HG03066 (cell line): ENCODE results near the gene PKIG.
A peak's percentile ranks its signal among the peaks of the same experiment; 100 is the strongest.
"Not testable (repeated sequence)": the region's sequence is repeated elsewhere in the genome, so short reads cannot be mapped to it uniquely, and the experiment has no call there.

Experiments
- ATAC-seq: cut with Tn5 transposase; IDR thresholded peaks from one replicate; pipeline ENCODE4 v1.9.1; 2021; ENCODE audit warnings: low read depth; ENCODE audit not compliant: unreplicated experiment

The PKIG gene

GRCh38 chr20:44571362-44571988 is 10.9 kb upstream of the PKIG start:
- ATAC-seq, result no peak

GRCh38 chr20:44572551-44573500 is 9.6 kb upstream of the PKIG start:
- ATAC-seq, result no peak

GRCh38 chr20:44573501-44573869 is 8.9 kb upstream of the PKIG start:
- no peak for ATAC-seq

GRCh38 chr20:44574372-44574771 is 8.0 kb upstream of the PKIG start:
- ATAC-seq, result no peak

- ATAC-seq, result no peak
Observed at GRCh38 chr20:44576297-44576696, 6.1 kb upstream of the PKIG start.

- no peak for ATAC-seq
Observed at GRCh38 chr20:44579313-44580081, 2.9 kb upstream of the PKIG start.

- no peak for ATAC-seq
Observed at GRCh38 chr20:44580581-44581268, 1.7 kb upstream of the PKIG start.

GRCh38 chr20:44581515-44581914 is 864 bp upstream of the PKIG start:
- no peak for ATAC-seq

GRCh38 chr20:44583157-44583556 is 778 bp downstream of the PKIG start:
- no peak for ATAC-seq

GRCh38 chr20:44584162-44584561 is 1.8 kb downstream of the PKIG start:
- no peak for ATAC-seq

GRCh38 chr20:44585057-44585963 is 2.9 kb downstream of the PKIG start:
- ATAC-seq, result no peak

GRCh38 chr20:44586289-44586911 is 4.0 kb downstream of the PKIG start:
- peak; percentile 50 for ATAC-seq

- ATAC-seq, result no peak
Observed at GRCh38 chr20:44587035-44587980, 4.9 kb downstream of the PKIG start.

GRCh38 chr20:44588321-44588720 is 5.9 kb downstream of the PKIG start:
- not testable (repeated sequence) for ATAC-seq

- no peak for ATAC-seq
Observed at GRCh38 chr20:44589537-44589936, 7.2 kb downstream of the PKIG start.

- ATAC-seq, result no peak
Observed at GRCh38 chr20:44590980-44591778, 8.8 kb downstream of the PKIG start.

- no peak for ATAC-seq
Observed at GRCh38 chr20:44592366-44592765, 10.0 kb downstream of the PKIG start.
